Type B pancreatic cell (in vitro differentiated cells): ENCODE results near the gene SH2D1B. TPM values are rescaled to one million over a fixed set of nuclear protein-coding genes. Genes with fewer than 3 reads are reported as not detected.
"Not testable (repeated sequence)": the region's sequence is repeated elsewhere in the genome, so short reads cannot be mapped to it uniquely, and the experiment has no call there.

ENCODE experiments used
- DNase-seq: peaks from one replicate; pipeline ENCODE4 v3.0.0; 2021; ENCODE audit warnings: mixed read lengths; ENCODE audit not compliant: unreplicated experiment; ENCODE audit errors: extremely low spot score
- H3K27ac Mint-ChIP-seq: 2 replicates; pipeline ENCODE4 v1.8.0; 2021; ENCODE audit warnings: mild to moderate bottlenecking, mixed read lengths
- H3K27me3 Mint-ChIP-seq: 2 replicates; pipeline ENCODE4 v1.8.0; 2021; ENCODE audit warnings: mixed read lengths
- H3K36me3 Mint-ChIP-seq: 2 replicates; pipeline ENCODE4 v1.8.0; 2021; ENCODE audit warnings: mixed read lengths
- H3K4me1 Mint-ChIP-seq: one replicate; pipeline ENCODE4 v1.8.0; 2021; ENCODE audit warnings: mixed read lengths; ENCODE audit not compliant: unreplicated experiment
- H3K4me3 Mint-ChIP-seq: 2 replicates; pipeline ENCODE4 v1.8.0; 2021; ENCODE audit warnings: mild to moderate bottlenecking, mixed read lengths
- H3K9me3 Mint-ChIP-seq: 2 replicates; pipeline ENCODE4 v1.8.0; 2021; ENCODE audit warnings: mixed read lengths
- long read RNA-seq: library from polyadenylated mRNA; unstranded; transcript quantifications from one replicate; pipeline ENCODE4 v2.0.0, GENCODE V29; 2020
- total RNA-seq: library from RNA; stranded (reverse); gene quantifications from 2 replicates; pipeline ENCODE4 v1.2.1, GENCODE V29; 2021; ENCODE audit warnings: low replicate concordance
- TF ChIP-seq, protein P1 (sequence below): fragments of 200-600 bp; sonication (generic); conservative IDR thresholded peaks from 2 replicates; pipeline ENCODE4 v1.5.0; 2021; ENCODE audit warnings: antibody characterized with exemption, mild to moderate bottlenecking

The SH2D1B gene
- not detected in 2 replicates for total RNA-seq
- long read RNA-seq: 0 reads

- Mint-ChIP-seq H3K4me1 (no peaks in the 10 kb centered on the region), H3K36me3 (no peaks in the 10 kb centered on the region), H3K9me3 (peaks cover 10% of the 10 kb centered on the region), H3K27ac (peak within 1 kb of the TSS; percentile 28), H3K4me3 (no peak within 1 kb of the TSS), H3K27me3 (no peaks in the 10 kb centered on the region)
- TF ChIP-seq, protein P1, sequence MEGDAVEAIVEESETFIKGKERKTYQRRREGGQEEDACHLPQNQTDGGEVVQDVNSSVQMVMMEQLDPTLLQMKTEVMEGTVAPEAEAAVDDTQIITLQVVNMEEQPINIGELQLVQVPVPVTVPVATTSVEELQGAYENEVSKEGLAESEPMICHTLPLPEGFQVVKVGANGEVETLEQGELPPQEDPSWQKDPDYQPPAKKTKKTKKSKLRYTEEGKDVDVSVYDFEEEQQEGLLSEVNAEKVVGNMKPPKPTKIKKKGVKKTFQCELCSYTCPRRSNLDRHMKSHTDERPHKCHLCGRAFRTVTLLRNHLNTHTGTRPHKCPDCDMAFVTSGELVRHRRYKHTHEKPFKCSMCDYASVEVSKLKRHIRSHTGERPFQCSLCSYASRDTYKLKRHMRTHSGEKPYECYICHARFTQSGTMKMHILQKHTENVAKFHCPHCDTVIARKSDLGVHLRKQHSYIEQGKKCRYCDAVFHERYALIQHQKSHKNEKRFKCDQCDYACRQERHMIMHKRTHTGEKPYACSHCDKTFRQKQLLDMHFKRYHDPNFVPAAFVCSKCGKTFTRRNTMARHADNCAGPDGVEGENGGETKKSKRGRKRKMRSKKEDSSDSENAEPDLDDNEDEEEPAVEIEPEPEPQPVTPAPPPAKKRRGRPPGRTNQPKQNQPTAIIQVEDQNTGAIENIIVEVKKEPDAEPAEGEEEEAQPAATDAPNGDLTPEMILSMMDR: no peak
- DNase-seq: no peak
Observed at GRCh38 chr1:162412002-162412401, at the start of gene SH2D1B. Gene SH2D1B (minus strand): TSS chr1:162412136. CDS start chr1:162412016, 120 bp downstream.

- Mint-ChIP-seq H3K9me3 (no peaks in the 10 kb centered on the region), H3K27ac (no peak overlapping the region), H3K36me3 (no peaks in the 10 kb centered on the region), H3K4me1 (no peaks in the 10 kb centered on the region), H3K4me3 (no peak overlapping the region), H3K27me3 (no peaks in the 10 kb centered on the region)
- DNase-seq: no peak
- TF ChIP-seq, protein P1: no peak
Observed at GRCh38 chr1:162458236-162458635, 46.3 kb upstream of the SH2D1B start.

GRCh38 chr1:162456323-162456722 is 44.4 kb upstream of the SH2D1B start:
- no peaks in the 10 kb centered on the region for H3K36me3 Mint-ChIP-seq
- H3K4me1 Mint-ChIP-seq: no peaks in the 10 kb centered on the region
- no peak overlapping the region for H3K27ac Mint-ChIP-seq
- H3K4me3 Mint-ChIP-seq: no peak overlapping the region
- H3K9me3 Mint-ChIP-seq: no peaks in the 10 kb centered on the region
- H3K27me3 Mint-ChIP-seq: peaks cover 6% of the 10 kb centered on the region
- no peak for DNase-seq
- TF ChIP-seq, protein P1: no peak

- DNase-seq, H3K36me3 Mint-ChIP-seq, H3K4me1 Mint-ChIP-seq, H3K4me3 Mint-ChIP-seq, H3K27me3 Mint-ChIP-seq, H3K27ac Mint-ChIP-seq, H3K9me3 Mint-ChIP-seq: not testable (repeated sequence)
Observed at GRCh38 chr1:162454361-162454760, 42.4 kb upstream of the SH2D1B start.

DNA sequence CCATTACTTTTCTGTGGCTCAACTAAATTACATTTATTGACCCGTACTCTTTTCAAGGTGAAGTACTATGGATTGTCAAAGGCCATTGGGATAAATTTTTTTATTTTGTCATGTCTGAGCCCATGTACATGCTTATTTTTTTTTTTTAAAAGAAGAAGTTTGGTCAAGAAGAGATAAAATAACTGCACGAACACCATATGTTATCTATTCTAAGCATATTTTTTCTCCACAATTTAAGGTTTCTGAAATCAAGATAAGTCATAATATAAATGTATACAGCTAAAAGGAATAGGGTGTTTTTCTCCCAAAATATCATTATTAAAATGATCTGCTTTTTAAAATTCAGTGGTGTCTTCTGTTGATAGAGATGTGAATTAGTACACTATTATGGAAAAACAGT is 35.0 kb upstream of the SH2D1B start:
- Mint-ChIP-seq H3K36me3 (no peaks in the 10 kb centered on the region), H3K4me3 (no peak overlapping the region), H3K27me3 (peaks cover 22% of the 10 kb centered on the region), H3K27ac (no peak overlapping the region), H3K9me3 (no peaks in the 10 kb centered on the region), H3K4me1 (no peaks in the 10 kb centered on the region)
- TF ChIP-seq, protein P1: no peak
- no peak for DNase-seq

DNA sequence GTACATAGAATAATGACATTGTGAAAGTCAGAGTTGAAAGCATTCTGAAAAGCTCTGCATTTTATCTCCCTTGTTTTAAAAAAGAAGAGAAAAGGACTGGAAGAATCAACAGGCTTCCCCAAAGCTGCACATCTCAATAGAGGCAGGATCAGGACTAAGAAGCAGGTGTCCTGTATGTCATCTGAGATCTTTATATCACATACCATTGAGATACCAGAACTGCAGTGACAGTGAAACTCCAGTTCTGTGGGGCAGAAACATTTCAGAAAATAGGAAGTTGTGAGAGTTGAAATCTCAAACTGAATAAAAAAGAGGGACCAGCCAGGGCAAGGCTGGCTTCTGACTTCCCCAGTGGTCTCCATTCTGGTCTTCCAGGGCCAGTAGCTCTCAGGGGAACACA is 33.0 kb upstream of the SH2D1B start:
- no peak for DNase-seq
- Mint-ChIP-seq H3K27ac (no peak overlapping the region), H3K4me1 (no peaks in the 10 kb centered on the region), H3K36me3 (no peaks in the 10 kb centered on the region), H3K9me3 (no peaks in the 10 kb centered on the region), H3K4me3 (no peak overlapping the region), H3K27me3 (peaks cover 26% of the 10 kb centered on the region)
- TF ChIP-seq, protein P1: no peak

GRCh38 chr1:162432977-162433713 is 21.2 kb upstream of the SH2D1B start:
- not testable (repeated sequence) for H3K36me3 Mint-ChIP-seq, H3K9me3 Mint-ChIP-seq, DNase-seq, H3K27me3 Mint-ChIP-seq, H3K4me1 Mint-ChIP-seq, H3K4me3 Mint-ChIP-seq, H3K27ac Mint-ChIP-seq
